Naive thymus-derived CD8-positive, alpha-beta T cell (primary cell): ENCODE measurements around the gene TFDP1. TPM values are rescaled to one million over a fixed set of nuclear protein-coding genes. Genes with fewer than 3 reads are reported as not detected.
A peak's percentile ranks its signal among the peaks of the same experiment; 100 is the strongest.

Experiments used
- ATAC-seq, 2 donors: fragments of 150-1000 bp; cut with Tn5 transposase in 1 of 2; sonication (Bioruptor Pico), chemical (Tn5 transposase) in 1 of 2; 1 replicate in 1 of 2; 2 replicates in 1 of 2; pipeline ENCODE4 v1.10.0; 2021; ENCODE audit warnings: mild to moderate bottlenecking in 2 of 2, moderate library complexity in 2 of 2
- POLR2A ChIA-PET: fragments of 350-600 bp; sonication (Branson Sonifier 250); formaldehyde crosslinking; loops from one replicate; lab custom pipeline; 2021; ENCODE audit warnings: antibody characterized with exemption; lab: Charles Lee
- DNase-seq, 10 donors: peaks; one replicate each; pipeline versions ENCODE4 v3.0.0 to v3.0.0-alpha.2; 2020 to 2022
- H3K27ac Mint-ChIP-seq, 10 donors: one replicate each; pipeline ENCODE4 v1.8.0; 2020 to 2022; ENCODE audit warnings: mild to moderate bottlenecking in 10 of 10, mixed read lengths in 10 of 10, moderate library complexity in 4 of 10, inconsistent platforms in 1 of 10
- H3K27me3 Mint-ChIP-seq, 5 donors: one replicate each; pipeline ENCODE4 v1.8.0; 2021 to 2022; ENCODE audit warnings: mixed read lengths in 5 of 5
- H3K36me3 Mint-ChIP-seq, 3 donors: one replicate each; pipeline ENCODE4 v1.8.0; 2020 to 2022; ENCODE audit warnings: mixed read lengths in 3 of 3, mild to moderate bottlenecking in 2 of 3, inconsistent platforms in 1 of 3
- H3K4me1 Mint-ChIP-seq, 4 donors: one replicate each; pipeline ENCODE4 v1.8.0; 2021 to 2022; ENCODE audit warnings: mixed read lengths in 4 of 4
- H3K4me3 Mint-ChIP-seq, 10 donors: one replicate each; pipeline ENCODE4 v1.8.0; 2020 to 2022; ENCODE audit warnings: mild to moderate bottlenecking in 10 of 10, mixed read lengths in 10 of 10, moderate library complexity in 6 of 10, inconsistent platforms in 1 of 10
- H3K9me3 Mint-ChIP-seq, 9 donors: one replicate each; pipeline ENCODE4 v1.8.0; 2020 to 2022; ENCODE audit warnings: mixed read lengths in 9 of 9, mild to moderate bottlenecking in 3 of 9, inconsistent platforms in 1 of 9, moderate library complexity in 1 of 9
- polyA plus RNA-seq, 3 donors: library from polyadenylated mRNA; unstranded; fragments of 300-500 nt; fragmentation: Illumina TruSeq; gene quantifications; one replicate each; pipeline ENCODE4 v1.2.3, GENCODE V29; 2021
- total RNA-seq, 8 experiments: library from RNA in 2 of 8; stranded (reverse) in 2 of 8; gene quantifications; one replicate each; pipeline ENCODE4 v1.2.3 and lab custom pipeline; 2021 to 2026

The TFDP1 gene
- total and polyA plus RNA-seq, 5 experiments from 2014 or later = 17.1 to 61.9 (median 50.1) TPM

DNA sequence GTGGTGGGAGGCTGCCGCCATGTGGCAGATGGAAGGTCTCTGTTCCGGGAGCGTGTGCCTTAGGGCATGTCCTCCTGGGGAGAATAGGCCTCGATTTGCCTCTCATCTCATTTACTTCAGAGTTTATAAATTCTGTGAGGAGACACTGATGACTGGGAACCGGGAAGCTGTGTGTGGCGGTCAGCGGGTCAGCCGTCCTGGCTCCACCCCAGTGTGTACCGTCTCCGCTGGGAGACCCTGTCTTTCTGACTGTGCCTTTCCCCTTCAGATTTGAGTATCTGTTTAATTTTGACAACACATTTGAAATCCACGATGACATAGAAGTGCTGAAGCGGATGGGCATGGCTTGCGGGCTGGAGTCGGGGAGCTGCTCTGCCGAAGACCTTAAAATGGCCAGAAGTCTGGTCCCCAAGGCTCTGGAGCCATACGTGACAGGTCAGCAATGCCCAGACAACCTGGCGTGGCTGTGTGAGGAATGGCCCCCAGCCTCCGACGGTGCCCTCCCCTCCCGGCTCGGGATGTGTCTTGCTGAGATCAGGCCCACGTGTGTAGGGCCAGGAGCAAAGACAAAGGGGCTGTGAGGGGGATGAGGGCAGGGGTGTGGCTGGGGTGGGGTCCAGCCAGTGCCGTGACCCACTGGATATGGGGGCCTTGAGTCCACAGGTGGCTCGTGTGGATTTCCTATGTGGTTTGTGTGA, 51.9 kb downstream of the TFDP1 start:
- no peak overlapping the region for H3K4me3 Mint-ChIP-seq
- H3K9me3 Mint-ChIP-seq = no peaks in the 10 kb centered on the region
- ATAC-seq (no peak), DNase-seq (peak in 1 of 10 donors; percentile 40)
- peak overlapping the region in 8 of 10 donors; percentile 53 to 82 (median 66) for H3K27ac Mint-ChIP-seq
- H3K4me1 Mint-ChIP-seq = peaks cover 20 to 50% (median 26%) of the 10 kb centered on the region in 4 donors
- no peaks in the 10 kb centered on the region for H3K27me3 Mint-ChIP-seq
- peaks cover 0 to 48% (median 29%) of the 10 kb centered on the region in 3 donors for H3K36me3 Mint-ChIP-seq
- POLR2A ChIA-PET = no interaction called here

DNA sequence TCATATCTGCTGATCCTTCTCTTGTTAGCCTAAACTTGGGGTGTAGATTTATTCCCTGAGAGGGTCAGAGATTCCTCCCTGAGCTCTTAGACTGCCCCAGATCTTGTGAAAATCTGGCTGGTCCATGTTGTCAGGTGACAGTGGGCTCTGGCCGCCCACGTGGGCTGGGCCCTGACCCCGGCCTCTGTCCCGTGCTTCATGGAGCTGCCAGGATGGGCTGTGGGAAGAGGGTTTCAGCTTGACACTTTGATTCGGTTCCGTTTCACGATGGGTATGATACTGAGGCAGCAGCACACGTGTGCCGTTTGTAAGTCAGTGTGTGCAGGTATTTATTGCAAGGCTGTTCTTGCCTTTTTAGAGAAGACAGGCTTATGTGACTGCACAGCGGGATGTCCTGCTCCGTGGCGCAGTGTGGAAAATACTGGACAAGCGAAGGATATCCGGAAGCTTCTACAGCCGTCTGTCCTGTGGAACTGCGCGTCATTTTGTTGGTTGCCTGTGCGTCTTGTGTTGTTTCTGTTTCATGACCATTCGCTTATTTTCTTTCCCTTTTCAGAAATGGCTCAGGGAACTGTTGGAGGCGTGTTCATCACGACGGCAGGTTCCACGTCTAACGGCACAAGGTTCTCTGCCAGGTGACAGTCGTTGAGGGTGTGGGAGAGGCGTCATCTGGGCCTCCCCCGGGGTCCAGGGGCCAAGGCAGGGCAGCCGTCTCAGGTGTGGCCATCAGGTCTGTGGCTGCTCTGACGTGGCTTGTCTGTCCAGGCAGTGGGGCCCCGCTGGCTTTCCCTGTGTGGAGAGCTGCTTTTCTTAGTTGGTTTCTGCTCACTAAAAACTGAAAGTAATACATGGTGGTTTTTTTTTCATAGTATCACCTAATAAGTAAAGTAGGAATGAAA, 53.0 kb downstream of the TFDP1 start:
- Mint-ChIP-seq H3K36me3 (peaks cover 0 to 58% (median 32%) of the 10 kb centered on the region in 3 donors), H3K4me3 (no peak overlapping the region)
- DNase-seq = peak in 2 of 10 donors; percentile 14 to 26

DNA sequence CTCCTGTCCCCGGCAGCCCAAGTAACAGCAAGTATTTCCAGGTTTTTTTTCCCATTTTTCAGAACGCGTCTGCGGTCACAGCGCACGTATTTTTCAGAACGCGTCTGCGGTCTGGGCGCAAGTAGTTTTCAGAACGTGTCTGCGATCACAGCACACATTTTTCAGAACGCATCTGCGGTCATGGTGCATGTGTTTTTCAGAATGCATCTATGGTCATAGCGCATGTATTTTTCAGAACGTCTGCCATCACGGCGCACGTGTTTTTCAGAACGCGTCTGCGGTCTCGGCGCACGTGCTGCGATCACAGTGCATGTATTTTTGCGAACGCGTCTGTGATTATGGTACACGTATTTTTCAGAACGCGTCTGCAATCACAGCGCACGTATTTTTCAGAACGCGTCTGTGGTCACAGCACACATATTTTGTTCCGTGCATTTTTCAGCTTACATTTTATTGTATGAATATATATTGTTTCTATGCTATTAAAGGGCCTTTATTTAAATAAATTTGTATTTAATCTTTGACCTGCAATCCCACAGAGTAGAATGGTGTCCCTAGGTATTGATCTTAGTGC, 53.7 kb downstream of the TFDP1 start:
- H3K36me3 Mint-ChIP-seq = peaks cover 0 to 54% (median 31%) of the 10 kb centered on the region in 3 donors
- no peak overlapping the region for H3K4me3 Mint-ChIP-seq
- no peak for ATAC-seq
- H3K9me3 Mint-ChIP-seq = no peaks in the 10 kb centered on the region
- peak overlapping the region in 1 of 10 donors; percentile 48 for H3K27ac Mint-ChIP-seq
- peak in 2 of 10 donors; percentile 7 to 14 for DNase-seq
- H3K4me1 Mint-ChIP-seq = peaks cover 14 to 38% (median 21%) of the 10 kb centered on the region in 4 donors
- POLR2A ChIA-PET = no interaction called here
- no peaks in the 10 kb centered on the region for H3K27me3 Mint-ChIP-seq

More for the DNA sequence above, 53.0 kb downstream of the TFDP1 start:
- Mint-ChIP-seq H3K9me3 (no peaks in the 10 kb centered on the region), H3K27ac (peak overlapping the region in 5 of 10 donors; percentile 14 to 73 (median 16)), H3K27me3 (no peaks in the 10 kb centered on the region), H3K4me1 (peaks cover 20 to 46% (median 26%) of the 10 kb centered on the region in 4 donors)
- POLR2A ChIA-PET = no interaction called here
- no peak for ATAC-seq

- Mint-ChIP-seq H3K4me3 (peak overlapping the region in 1 of 10 donors; percentile 40), H3K36me3 (peaks cover 0 to 54% (median 31%) of the 10 kb centered on the region in 3 donors), H3K27ac (peak overlapping the region in 6 of 10 donors; percentile 2 to 91 (median 56)), H3K27me3 (no peaks in the 10 kb centered on the region), H3K9me3 (no peaks in the 10 kb centered on the region), H3K4me1 (peaks cover 13 to 33% (median 18%) of the 10 kb centered on the region in 4 donors)
- POLR2A ChIA-PET = interaction anchor here (1.0 kb wide), 1 partner anchor 53 kb away, joined by 3 read pairs; no protein-coding TSS in a partner anchor
- ATAC-seq (no peak), DNase-seq (no peak)
Measured at GRCh38 chr13:113638806-113639205, 54.3 kb downstream of the TFDP1 start.

DNA sequence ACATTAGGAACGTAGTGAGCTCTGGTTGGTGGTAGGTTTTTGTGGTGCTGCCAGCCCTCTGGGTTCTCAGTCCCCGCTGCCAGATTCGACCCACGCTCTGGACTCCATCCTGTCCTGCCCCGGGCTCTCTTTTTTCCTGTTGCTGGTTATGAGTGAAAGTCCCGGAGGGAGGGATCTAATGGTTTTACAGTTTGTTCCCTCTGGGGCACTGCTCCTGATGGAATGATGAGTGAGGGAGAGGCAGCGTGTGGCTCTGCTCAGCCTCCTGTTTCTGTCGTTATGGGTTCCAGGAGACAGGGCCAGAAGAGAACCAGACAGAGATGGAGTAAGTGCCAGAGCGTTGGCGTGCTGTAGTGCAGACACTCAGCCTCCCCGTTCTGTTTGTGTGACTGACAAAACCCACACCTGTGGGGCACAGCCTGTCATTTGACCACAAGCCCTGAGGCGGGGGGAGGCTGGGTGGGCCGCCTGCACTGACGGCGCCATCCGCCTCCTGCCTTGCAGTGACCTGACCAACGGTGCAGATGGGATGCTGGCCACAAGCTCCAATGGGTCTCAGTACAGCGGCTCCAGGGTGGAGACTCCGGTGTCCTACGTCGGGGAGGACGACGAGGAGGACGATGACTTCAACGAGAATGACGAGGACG, 55.2 kb downstream of the TFDP1 start:
- H3K27me3 Mint-ChIP-seq = no peaks in the 10 kb centered on the region
- peak in 4 of 10 donors; percentile 17 to 62 (median 30) for DNase-seq
- H3K4me3 Mint-ChIP-seq = peak overlapping the region in 4 of 10 donors; percentile 2 to 20 (median 16)
- H3K4me1 Mint-ChIP-seq = peaks cover 5 to 23% (median 10%) of the 10 kb centered on the region in 4 donors
- H3K9me3 Mint-ChIP-seq = no peaks in the 10 kb centered on the region
- POLR2A ChIA-PET = interaction anchor here (1.0 kb wide), 1 partner anchor 54 kb away, joined by 3 read pairs; no protein-coding TSS in a partner anchor
- H3K27ac Mint-ChIP-seq = peak overlapping the region in 7 of 10 donors; percentile 14 to 80 (median 52)
- ATAC-seq = peak; percentile 68 to 73
- H3K36me3 Mint-ChIP-seq = peaks cover 0 to 51% (median 31%) of the 10 kb centered on the region in 3 donors

GRCh38 chr13:113641426-113641825, 56.9 kb downstream of the TFDP1 start:
- no peak for DNase-seq
- POLR2A ChIA-PET = no interaction called here
- Mint-ChIP-seq H3K4me1 (peaks cover 4 to 20% (median 12%) of the 10 kb centered on the region in 4 donors), H3K9me3 (no peaks in the 10 kb centered on the region), H3K27ac (peak overlapping the region in 1 of 10 donors; percentile 37), H3K4me3 (no peak overlapping the region), H3K27me3 (no peaks in the 10 kb centered on the region), H3K36me3 (peaks cover 0 to 46% (median 30%) of the 10 kb centered on the region in 3 donors)
- ATAC-seq = no peak

GRCh38 chr13:113642563-113642962, 58.0 kb downstream of the TFDP1 start:
- ATAC-seq (no peak), DNase-seq (peak in 1 of 10 donors; percentile 1)
- Mint-ChIP-seq H3K4me3 (no peak overlapping the region), H3K36me3 (peaks cover 0 to 37% (median 25%) of the 10 kb centered on the region in 3 donors), H3K27ac (peak overlapping the region in 1 of 10 donors; percentile 34), H3K4me1 (peaks cover 5 to 26% (median 23%) of the 10 kb centered on the region in 4 donors), H3K27me3 (no peaks in the 10 kb centered on the region), H3K9me3 (peaks cover 0 to 2% (median 0%) of the 10 kb centered on the region in 9 donors)
- POLR2A ChIA-PET = no interaction called here

DNA sequence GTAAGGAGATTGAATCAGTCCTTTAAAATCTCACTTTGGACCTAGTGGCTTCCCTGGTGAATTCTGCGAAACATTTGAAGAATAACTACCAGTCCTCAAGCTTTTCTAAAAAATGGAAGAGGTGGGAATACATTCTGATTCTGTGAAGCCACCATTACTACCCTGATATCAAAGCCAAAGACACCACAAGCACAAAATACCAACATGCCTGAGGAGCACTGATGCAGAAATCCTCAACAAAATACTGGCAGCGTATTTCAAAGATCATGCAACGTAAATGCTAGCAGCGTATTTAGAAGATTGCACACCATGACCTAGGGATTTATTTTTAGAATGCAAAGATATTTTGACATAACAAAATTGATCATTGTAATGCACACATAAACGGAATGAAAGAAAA, 59.0 kb downstream of the TFDP1 start:
- no peak for ATAC-seq
- DNase-seq = no peak
- POLR2A ChIA-PET = interaction anchor here (0.6 kb wide), 1 partner anchor 605 kb away, joined by 4 read pairs; no protein-coding TSS in a partner anchor
- Mint-ChIP-seq H3K4me3 (peak overlapping the region in 1 of 10 donors; percentile 2), H3K27ac (no peak overlapping the region), H3K36me3 (peaks cover 0 to 31% (median 17%) of the 10 kb centered on the region in 3 donors), H3K4me1 (peaks cover 9 to 30% (median 29%) of the 10 kb centered on the region in 4 donors), H3K9me3 (peaks cover 0 to 2% (median 0%) of the 10 kb centered on the region in 9 donors), H3K27me3 (no peaks in the 10 kb centered on the region)

GRCh38 chr13:113644800-113645199, 60.2 kb downstream of the TFDP1 start:
- POLR2A ChIA-PET = interaction anchor here (0.6 kb wide), 1 partner anchor 58 kb away, joined by 3 read pairs; no protein-coding TSS in a partner anchor
- Mint-ChIP-seq H3K36me3 (peaks cover 0 to 23% (median 13%) of the 10 kb centered on the region in 3 donors), H3K27ac (peak overlapping the region in 2 of 10 donors; percentile 6 to 43), H3K9me3 (peaks cover 0 to 3% (median 0%) of the 10 kb centered on the region in 9 donors), H3K27me3 (no peaks in the 10 kb centered on the region), H3K4me1 (peaks cover 7 to 30% (median 29%) of the 10 kb centered on the region in 4 donors), H3K4me3 (no peak overlapping the region)
- ATAC-seq (no peak), DNase-seq (no peak)

DNA sequence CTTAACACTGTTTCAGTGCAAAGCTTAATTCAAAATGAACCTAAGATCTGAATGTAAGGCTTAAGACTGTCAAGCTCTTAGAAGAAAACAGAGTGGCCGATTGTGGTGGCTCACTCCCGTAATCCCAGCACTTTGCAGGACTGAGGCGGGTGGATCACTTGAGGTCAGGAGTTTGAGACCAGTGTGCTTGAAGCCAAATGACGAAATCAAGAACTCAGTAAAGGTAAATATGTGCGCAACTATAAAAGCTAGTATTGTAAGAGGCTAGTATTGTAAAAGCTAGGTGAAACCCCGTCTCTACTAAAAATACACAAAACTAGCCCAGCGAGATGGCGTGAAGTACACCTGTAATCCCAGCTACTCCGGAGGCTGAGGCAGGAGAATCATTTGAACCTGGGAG, 60.8 kb downstream of the TFDP1 start:
- ATAC-seq (no peak), DNase-seq (no peak)
- Mint-ChIP-seq H3K4me3 (peak overlapping the region in 1 of 10 donors; percentile 18), H3K27ac (peak overlapping the region in 3 of 10 donors; percentile 22 to 43 (median 43)), H3K9me3 (peaks cover 0 to 6% (median 0%) of the 10 kb centered on the region in 9 donors), H3K36me3 (peaks cover 0 to 17% (median 11%) of the 10 kb centered on the region in 3 donors), H3K4me1 (peaks cover 7 to 30% (median 29%) of the 10 kb centered on the region in 4 donors), H3K27me3 (no peaks in the 10 kb centered on the region)
- POLR2A ChIA-PET = interaction anchor here (0.6 kb wide), 1 partner anchor 58 kb away, joined by 3 read pairs; no protein-coding TSS in a partner anchor

- no peaks in the 10 kb centered on the region for H3K27me3 Mint-ChIP-seq
- peaks cover 0 to 10% (median 8%) of the 10 kb centered on the region in 3 donors for H3K36me3 Mint-ChIP-seq
- peak in 2 of 10 donors; percentile 36 to 64 for DNase-seq
- POLR2A ChIA-PET = no interaction called here
- H3K9me3 Mint-ChIP-seq = peaks cover 0 to 6% (median 0%) of the 10 kb centered on the region in 9 donors
- H3K27ac Mint-ChIP-seq = peak overlapping the region; percentile 4 to 88 (median 46)
- peak; percentile 25 to 74 for ATAC-seq
- H3K4me3 Mint-ChIP-seq = peak overlapping the region in 9 of 10 donors; percentile 5 to 65 (median 46)
- H3K4me1 Mint-ChIP-seq = peaks cover 7 to 30% (median 29%) of the 10 kb centered on the region in 4 donors
Measured at GRCh38 chr13:113646376-113646775, 61.8 kb downstream of the TFDP1 start.
